C4-2B (cell line): ENCODE data around the gene PRKCB.

Source experiments
- H3K27ac ChIP-seq: fragments of 450-650 bp; 2 replicates; pipeline ENCODE4 v1.5.1; 2017
- CTCF ChIP-seq: fragments of 450-650 bp; conservative IDR thresholded peaks from 2 replicates; pipeline ENCODE4 v1.5.1; 2017; ENCODE audit warnings: mild to moderate bottlenecking
- ZFX ChIP-seq: fragments of 450-650 bp; IDR thresholded peaks from 2 replicates; pipeline ENCODE4 v1.6.1; 2017

The PRKCB gene

GRCh38 chr16:24135624-24136565 is 300.1 kb downstream of the PRKCB start:
- no peak for TF ChIP-seq ZFX
- TF ChIP-seq CTCF = no peak
- no peak overlapping the region for H3K27ac ChIP-seq

- H3K27ac ChIP-seq = no peak overlapping the region
- no peak for TF ChIP-seq CTCF
- TF ChIP-seq ZFX = no peak
Observed at GRCh38 chr16:24138024-24138423, 302.2 kb downstream of the PRKCB start.

- no peak overlapping the region for H3K27ac ChIP-seq
- TF ChIP-seq ZFX = no peak
- TF ChIP-seq CTCF = no peak
Observed at GRCh38 chr16:24138575-24138974, 302.8 kb downstream of the PRKCB start.

- H3K27ac ChIP-seq = no peak overlapping the region
- no peak for TF ChIP-seq ZFX
- no peak for TF ChIP-seq CTCF
Observed at GRCh38 chr16:24139282-24139681, 303.5 kb downstream of the PRKCB start.

- no peak overlapping the region for H3K27ac ChIP-seq
- TF ChIP-seq CTCF = no peak
- no peak for TF ChIP-seq ZFX
Observed at GRCh38 chr16:24140730-24141129, 304.9 kb downstream of the PRKCB start.

GRCh38 chr16:24141466-24141865 is 305.7 kb downstream of the PRKCB start:
- no peak overlapping the region for H3K27ac ChIP-seq
- TF ChIP-seq ZFX (no peak), CTCF (no peak)

- no peak for TF ChIP-seq CTCF
- no peak for TF ChIP-seq ZFX
- no peak overlapping the region for H3K27ac ChIP-seq
Observed at GRCh38 chr16:24141917-24142316, 306.1 kb downstream of the PRKCB start.
